Measurements from ENCODE around the gene NT5DC3. TPM values are rescaled to one million over a fixed set of nuclear protein-coding genes. Genes with fewer than 3 reads are reported as not detected.

The NT5DC3 gene
- total RNA-seq, 6 donors from 2014 or later: 3.8 to 29.3 (median 7.3) TPM

DNA sequence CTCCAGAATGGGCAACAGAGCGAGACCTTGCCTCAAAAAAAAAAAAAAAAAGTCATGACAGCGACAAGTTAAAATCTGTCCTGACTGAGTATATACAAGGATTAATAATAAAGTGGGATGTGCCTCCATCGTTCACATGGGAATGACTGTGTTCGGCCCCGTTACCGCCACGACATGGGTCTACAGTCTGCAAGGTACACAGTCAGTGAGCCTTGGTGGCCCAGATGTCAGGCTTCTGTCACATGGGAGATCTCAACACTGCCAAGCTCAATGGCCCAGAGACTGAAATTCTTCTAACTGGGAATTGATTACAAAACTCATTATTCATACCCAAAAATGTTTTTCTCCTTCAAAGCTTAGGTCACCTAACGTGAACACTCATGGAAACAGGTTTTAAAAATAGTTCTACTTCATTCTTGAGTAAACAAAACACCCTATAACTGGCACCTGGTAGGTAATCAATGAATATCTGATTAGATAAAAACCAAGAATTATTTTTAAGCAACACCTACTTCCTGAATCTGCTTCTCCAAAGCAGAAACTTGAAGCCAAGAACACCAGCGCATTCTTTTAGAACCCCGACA lies 66.0 kb downstream of the NT5DC3 start:
- Histone ChIP-seq H3K4me1 (no peaks in the 10 kb centered on the region), H3K27me3 (no peaks in the 10 kb centered on the region), H3K36me3 (peaks cover 0 to 14% (median 4%) of the 10 kb centered on the region in 4 donors), H3K9me3 (no peaks in the 10 kb centered on the region), H3K27ac (no peak overlapping the region), H3K4me3 (no peak overlapping the region)
- no peak for TF ChIP-seq POLR2AphosphoS5 (IDR thresholded peaks at IDR 0.05)
- TF ChIP-seq, protein P1, sequence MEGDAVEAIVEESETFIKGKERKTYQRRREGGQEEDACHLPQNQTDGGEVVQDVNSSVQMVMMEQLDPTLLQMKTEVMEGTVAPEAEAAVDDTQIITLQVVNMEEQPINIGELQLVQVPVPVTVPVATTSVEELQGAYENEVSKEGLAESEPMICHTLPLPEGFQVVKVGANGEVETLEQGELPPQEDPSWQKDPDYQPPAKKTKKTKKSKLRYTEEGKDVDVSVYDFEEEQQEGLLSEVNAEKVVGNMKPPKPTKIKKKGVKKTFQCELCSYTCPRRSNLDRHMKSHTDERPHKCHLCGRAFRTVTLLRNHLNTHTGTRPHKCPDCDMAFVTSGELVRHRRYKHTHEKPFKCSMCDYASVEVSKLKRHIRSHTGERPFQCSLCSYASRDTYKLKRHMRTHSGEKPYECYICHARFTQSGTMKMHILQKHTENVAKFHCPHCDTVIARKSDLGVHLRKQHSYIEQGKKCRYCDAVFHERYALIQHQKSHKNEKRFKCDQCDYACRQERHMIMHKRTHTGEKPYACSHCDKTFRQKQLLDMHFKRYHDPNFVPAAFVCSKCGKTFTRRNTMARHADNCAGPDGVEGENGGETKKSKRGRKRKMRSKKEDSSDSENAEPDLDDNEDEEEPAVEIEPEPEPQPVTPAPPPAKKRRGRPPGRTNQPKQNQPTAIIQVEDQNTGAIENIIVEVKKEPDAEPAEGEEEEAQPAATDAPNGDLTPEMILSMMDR (IDR thresholded peaks at IDR 0.05): no peak
- no peak for TF ChIP-seq EP300 (IDR thresholded peaks at IDR 0.05)
- no peak for TF ChIP-seq POLR2A (IDR thresholded peaks at IDR 0.05)
- ATAC-seq (ENCODE audit: low FRiP score in 2 of 2): no peak
- no peak for DNase-seq
- 91 to 95% methylated on average over 10 of the region's 10 CpGs for WGBS, 2 donors

DNA sequence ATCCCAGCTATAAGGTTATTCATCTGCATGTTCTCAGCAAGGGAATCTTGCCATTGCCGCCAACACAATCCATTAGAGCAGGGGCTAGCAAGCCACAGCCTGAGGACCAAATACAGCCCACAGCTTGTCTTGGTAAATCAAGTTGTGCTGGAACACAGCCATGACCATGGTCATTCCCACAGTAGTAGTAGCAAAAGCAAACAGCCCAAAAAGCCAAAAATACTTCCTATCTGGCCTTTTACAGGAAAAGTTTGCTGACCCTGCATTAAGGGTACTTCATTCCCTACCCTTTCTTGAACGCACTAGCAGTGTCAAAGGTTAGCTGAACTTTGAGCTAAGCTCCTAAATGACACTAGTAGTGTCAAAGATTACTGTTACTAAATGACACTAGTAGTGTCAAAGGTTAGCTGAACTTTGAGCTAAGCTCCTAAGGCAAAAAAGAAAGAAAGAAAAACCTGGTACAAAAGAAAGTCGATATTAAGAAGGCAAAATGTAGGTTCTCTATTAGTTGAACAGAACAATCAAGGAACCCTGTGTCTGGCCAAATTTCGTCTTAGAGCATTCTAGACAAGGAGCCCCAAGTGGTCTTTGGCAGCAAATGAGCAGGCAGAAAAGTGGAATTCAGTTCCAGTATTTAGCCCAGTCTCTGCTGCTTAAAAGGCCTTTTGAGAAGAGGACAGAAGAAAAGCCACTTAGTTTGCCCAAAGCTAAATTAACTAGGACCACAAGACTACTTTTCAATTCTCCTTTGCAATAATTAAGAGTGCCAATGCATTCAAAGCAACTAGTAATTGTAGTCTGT lies 67.7 kb downstream of the NT5DC3 start:
- DNase-seq (no peak), ATAC-seq (ENCODE audit: low FRiP score in 2 of 2) (no peak)
- no peaks in the 10 kb centered on the region for H3K4me1 ChIP-seq
- TF ChIP-seq, protein P1 (IDR thresholded peaks at IDR 0.05): no peak
- no peak for TF ChIP-seq EP300 (IDR thresholded peaks at IDR 0.05)
- TF ChIP-seq POLR2A (IDR thresholded peaks at IDR 0.05): no peak
- no peak for TF ChIP-seq POLR2AphosphoS5 (IDR thresholded peaks at IDR 0.05)
- no peaks in the 10 kb centered on the region for H3K9me3 ChIP-seq
- H3K4me3 ChIP-seq: no peak overlapping the region
- 72 to 77% methylated on average over 4 of the region's 4 CpGs for WGBS, 2 donors
- H3K27me3 ChIP-seq: no peaks in the 10 kb centered on the region
- H3K27ac ChIP-seq: no peak overlapping the region
- H3K36me3 ChIP-seq: peaks cover 0 to 14% (median 2%) of the 10 kb centered on the region in 4 donors

DNA sequence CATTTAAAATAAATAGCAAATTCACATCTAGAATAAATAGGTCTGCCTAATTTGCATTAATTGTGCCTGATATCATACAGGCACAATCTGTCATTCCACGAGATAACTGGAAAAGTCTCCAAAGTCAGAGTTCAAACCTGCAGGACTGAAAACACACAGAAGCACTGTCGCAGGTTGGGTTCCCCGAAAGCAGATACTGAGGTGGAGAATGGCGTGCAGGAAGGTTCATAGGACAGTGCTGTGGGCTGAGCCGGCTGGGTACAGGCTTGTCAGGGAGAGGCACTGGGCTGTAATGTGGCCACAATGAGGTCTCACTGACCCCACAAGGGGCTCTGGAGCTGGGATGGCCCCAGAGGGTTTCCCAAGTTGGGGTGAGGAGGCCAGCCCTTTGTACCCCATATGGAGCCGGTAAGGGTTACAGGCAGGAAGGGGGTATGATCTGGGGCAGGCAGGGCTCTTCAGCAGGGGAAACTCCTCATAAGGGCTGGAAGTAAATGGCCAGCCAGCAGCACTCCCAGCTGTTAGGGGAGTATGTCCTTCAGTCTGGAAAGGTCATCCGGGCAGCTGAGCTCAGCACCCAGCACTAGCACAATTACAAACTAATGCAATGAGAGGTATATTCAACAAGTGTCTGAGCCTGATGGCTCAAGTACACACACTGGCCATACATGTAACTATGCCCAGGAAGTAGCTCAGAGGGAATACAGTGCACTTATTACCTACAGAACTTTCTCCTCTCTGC lies 68.5 kb downstream of the NT5DC3 start:
- H3K4me3 ChIP-seq: no peak overlapping the region
- no peak for DNase-seq
- peaks cover 0 to 10% (median 2%) of the 10 kb centered on the region in 4 donors for H3K36me3 ChIP-seq
- WGBS, 2 donors: 93% methylated on average over 6 to 7 of the region's 7 CpGs
- no peak overlapping the region for H3K27ac ChIP-seq
- H3K27me3 ChIP-seq: no peaks in the 10 kb centered on the region
- ATAC-seq (ENCODE audit: low FRiP score in 2 of 2): no peak
- H3K4me1 ChIP-seq: no peaks in the 10 kb centered on the region
- TF ChIP-seq POLR2A (IDR thresholded peaks at IDR 0.05) (no peak), POLR2AphosphoS5 (IDR thresholded peaks at IDR 0.05) (no peak), EP300 (IDR thresholded peaks at IDR 0.05) (no peak)
- TF ChIP-seq, protein P1 (IDR thresholded peaks at IDR 0.05): no peak
- no peaks in the 10 kb centered on the region for H3K9me3 ChIP-seq

DNA sequence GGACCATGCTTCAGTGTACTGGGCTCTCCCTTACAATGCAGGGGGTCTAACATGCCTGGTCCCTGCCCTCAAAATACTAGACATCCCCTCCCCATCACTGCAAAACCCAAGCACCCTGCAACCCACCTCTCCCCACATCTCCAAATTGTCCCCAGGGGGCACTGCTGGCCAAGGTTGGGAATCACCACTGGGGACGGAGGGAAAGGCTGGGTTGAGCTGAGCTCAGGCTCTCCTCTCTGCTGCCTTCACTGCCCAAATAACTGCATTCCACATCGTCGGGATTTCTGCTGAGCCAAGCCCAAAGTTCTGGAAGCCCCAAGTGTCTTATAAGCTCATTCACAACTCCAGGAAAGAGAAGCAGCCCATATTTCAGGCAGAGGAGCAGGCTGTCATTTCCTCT lies 69.6 kb downstream of the NT5DC3 start:
- DNase-seq: peak in 1 of 2 donors; percentile 37
- Histone ChIP-seq H3K27me3 (no peaks in the 10 kb centered on the region), H3K4me1 (no peaks in the 10 kb centered on the region), H3K27ac (no peak overlapping the region), H3K9me3 (no peaks in the 10 kb centered on the region), H3K4me3 (no peak overlapping the region), H3K36me3 (peaks cover 0 to under 1% (median 0%) of the 10 kb centered on the region in 4 donors)
- 36 to 48% methylated on average over 3 of the region's 3 CpGs for WGBS, 2 donors
- ATAC-seq (ENCODE audit: low FRiP score in 2 of 2): peak; percentile 61 to 70
- no peak for TF ChIP-seq EP300 (IDR thresholded peaks at IDR 0.05)
- no peak for TF ChIP-seq POLR2A (IDR thresholded peaks at IDR 0.05)
- no peak for TF ChIP-seq POLR2AphosphoS5 (IDR thresholded peaks at IDR 0.05)
- TF ChIP-seq, protein P1 (IDR thresholded peaks at IDR 0.05): peak in 5 of 6 experiments; percentile 29 to 47 (median 43)
